GM12874 (cell line): ENCODE measurements around the gene AURKA.

Experiments
- CTCF ChIP-seq: IDR thresholded peaks from 2 replicates; pipeline ENCODE4 v1.5.1; 2011; ENCODE audit warnings: low read depth, mild to moderate bottlenecking, control low read depth, low read length, moderate library complexity; ENCODE audit not compliant: insufficient read depth

AURKA gene

DNA sequence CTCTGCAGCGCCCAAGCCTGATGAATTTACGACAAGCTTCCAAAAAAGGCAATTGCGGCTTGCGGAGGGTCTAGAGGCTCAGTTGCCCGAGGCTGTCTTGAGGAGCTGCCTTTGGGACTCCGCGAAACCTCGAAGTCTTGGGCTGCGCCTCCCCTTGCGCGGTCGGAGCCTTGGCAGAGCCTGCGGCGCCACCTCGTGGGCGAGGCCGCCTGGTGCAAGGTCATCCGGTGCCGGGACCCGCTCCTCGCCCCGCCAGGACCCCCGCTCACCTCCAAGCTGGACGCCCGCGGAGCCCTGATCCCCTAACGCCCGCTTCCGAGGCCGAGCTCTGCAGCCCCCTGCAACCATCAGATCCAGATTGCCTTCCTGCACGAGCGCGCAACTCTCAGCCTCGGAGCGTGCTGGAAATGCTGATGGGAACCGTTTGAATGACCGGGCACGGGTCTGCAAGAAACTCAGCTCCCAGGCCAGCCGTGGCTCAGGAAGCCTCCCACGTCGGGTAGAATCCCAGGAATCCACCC lies 48.1 kb downstream of the AURKA start:
- TF ChIP-seq CTCF, result peak; percentile 92

- TF ChIP-seq CTCF, result no peak
Observed at GRCh38 chr20:56342783-56343182, 49.2 kb downstream of the AURKA start.

- no peak for TF ChIP-seq CTCF
Observed at GRCh38 chr20:56328861-56329260, 63.2 kb downstream of the AURKA start.

GRCh38 chr20:56324806-56325205 lies 67.2 kb downstream of the AURKA start:
- TF ChIP-seq CTCF, result no peak

DNA sequence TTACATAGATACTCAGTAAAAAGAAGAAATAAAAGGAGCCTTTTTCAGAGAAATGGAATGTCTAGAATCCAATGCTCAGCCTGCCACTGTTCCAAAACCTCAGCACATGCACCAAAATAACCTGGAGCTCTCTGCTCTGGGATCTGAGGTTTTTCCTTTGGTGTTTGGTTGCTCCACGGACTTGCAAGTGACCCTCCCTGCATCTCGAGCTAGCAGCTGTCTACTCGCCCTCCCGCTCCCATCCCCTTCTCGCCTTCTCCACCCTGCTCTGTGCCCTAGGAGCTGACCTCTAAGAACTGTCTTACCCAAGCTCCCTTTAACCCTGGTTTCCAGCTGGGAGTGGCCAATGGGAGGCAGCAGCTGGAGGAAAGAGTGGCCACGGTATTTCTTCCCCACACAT lies 68.4 kb downstream of the AURKA start:
- no peak for TF ChIP-seq CTCF

DNA sequence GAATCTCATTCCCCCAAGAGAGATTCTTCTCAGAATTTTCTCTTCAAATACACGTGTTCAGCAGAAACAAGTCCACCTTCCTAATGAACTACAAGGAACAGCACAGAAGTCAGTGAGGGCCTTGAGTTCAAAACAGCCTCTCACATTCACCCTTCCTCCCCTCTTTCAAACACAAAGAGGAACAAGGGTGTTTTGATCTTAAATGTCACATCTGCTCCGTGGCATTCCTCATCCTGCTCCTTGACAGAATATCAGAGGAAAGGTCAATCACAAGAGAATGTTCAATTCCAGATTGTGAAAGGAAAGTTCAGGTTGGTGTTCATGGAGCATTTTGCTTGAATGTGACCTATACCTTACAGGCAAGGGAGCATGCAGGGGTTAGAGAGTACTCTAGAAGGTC lies 68.8 kb downstream of the AURKA start:
- no peak for TF ChIP-seq CTCF

DNA sequence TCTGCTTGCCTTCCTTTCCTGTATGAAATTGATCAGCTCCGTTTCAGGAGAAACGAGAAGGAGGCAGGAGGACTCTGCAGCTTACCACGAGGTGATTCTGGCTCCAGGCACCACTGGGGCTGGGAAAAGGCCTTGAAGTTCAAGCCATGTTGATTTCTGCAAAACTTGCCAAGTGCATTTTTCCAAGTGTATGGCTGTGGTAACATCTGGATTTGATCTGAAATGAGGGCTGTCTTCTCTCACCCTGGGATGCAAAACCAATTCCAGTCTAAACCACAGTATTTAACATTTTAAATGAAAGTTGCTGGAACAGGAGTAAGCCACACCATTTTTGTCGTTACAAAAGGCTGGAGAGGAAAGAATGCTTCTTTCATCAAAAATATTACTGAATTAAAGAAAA lies 69.3 kb downstream of the AURKA start:
- TF ChIP-seq CTCF, result no peak
